IMR-90 (cell line): ENCODE data around the gene OLFM4. TPM values are rescaled to one million over a fixed set of nuclear protein-coding genes. Genes with fewer than 3 reads are reported as not detected.

Experiments used
- ATAC-seq: fragments of 200-7000 bp; cut with Tn5 transposase; 2 replicates; pipeline ENCODE4 v1.9.1; 2020; ENCODE audit warnings: low read depth, mild to moderate bottlenecking, moderate library complexity
- BruUV-seq: library from RNA; stranded (reverse); fragments of 400-500 nt; replicated peaks from 2 replicates; lab custom pipeline; 2021; lab: Mats Ljungman, UMichigan
- CTCF ChIA-PET: fragments of 300-600 bp; formaldehyde crosslinking; extraction: SDS; loops from one replicate; lab custom pipeline; 2021; ENCODE audit warnings: antibody characterized with exemption; lab: Yijun Ruan, JAX
- POLR2A ChIA-PET: fragments of 300-600 bp; sonication (Branson Sonifier 250); formaldehyde crosslinking; loops from one replicate; lab custom pipeline; 2022; ENCODE audit warnings: antibody characterized with exemption; ENCODE audit not compliant: unreplicated experiment; lab: Charles Lee
- DNase-seq: peaks from one replicate; pipeline ENCODE4 v3.0.0; 2013
- H2AFZ ChIP-seq: replicated peaks from 2 replicates; pipeline ENCODE3; 2013; ENCODE audit warnings: low read length, mild to moderate bottlenecking; ENCODE audit not compliant: poor library complexity
- H2AK5ac ChIP-seq: 2 replicates; pipeline ENCODE4 v1.6.1; 2013; ENCODE audit warnings: low read depth, low read length, inconsistent platforms
- H2AK9ac ChIP-seq: replicated peaks from 2 replicates; pipeline ENCODE3; 2013; ENCODE audit warnings: mild to moderate bottlenecking, low read depth, low read length, moderate library complexity; ENCODE audit not compliant: poor library complexity
- H2BK120ac ChIP-seq: 2 replicates; pipeline ENCODE4 v1.6.1; 2013; ENCODE audit warnings: low read depth, low read length, inconsistent platforms
- H2BK15ac ChIP-seq: 3 replicates; pipeline ENCODE4 v1.6.1; 2013; ENCODE audit warnings: low read depth, low read length, inconsistent platforms
- H2BK20ac ChIP-seq: 2 replicates; pipeline ENCODE4 v1.6.1; 2013; ENCODE audit warnings: low read depth, mild to moderate bottlenecking, inconsistent platforms, low read length, moderate library complexity
- H2BK5ac ChIP-seq: 2 replicates; pipeline ENCODE4 v1.6.1; 2013; ENCODE audit warnings: mild to moderate bottlenecking, low read depth, low read length, inconsistent platforms; ENCODE audit not compliant: poor library complexity, severe bottlenecking
- H3K14ac ChIP-seq: replicated peaks from 2 replicates; pipeline ENCODE4 v1.6.1; 2013; ENCODE audit warnings: low read depth, low read length, inconsistent platforms
- H3K18ac ChIP-seq: 2 replicates; pipeline ENCODE4 v1.6.1; 2013; ENCODE audit warnings: low read depth, low read length, control low read depth
- H3K23ac ChIP-seq: 2 replicates; pipeline ENCODE4 v1.6.1; 2013; ENCODE audit warnings: low read depth, low read length, inconsistent platforms
- H3K27ac ChIP-seq: 2 replicates; pipeline ENCODE4 v1.5.1; 2013; ENCODE audit warnings: mild to moderate bottlenecking, control low read depth, low read length; ENCODE audit not compliant: insufficient read depth
- H3K27me3 ChIP-seq: 2 replicates; pipeline ENCODE4 v1.6.1; 2013; ENCODE audit warnings: low read length; ENCODE audit not compliant: control insufficient read depth, insufficient read depth
- H3K36me3 ChIP-seq: 2 replicates; pipeline ENCODE4 v1.6.1; 2013; ENCODE audit warnings: low read length, mixed read lengths; ENCODE audit not compliant: control insufficient read depth, insufficient read depth
- H3K4ac ChIP-seq: 2 replicates; pipeline ENCODE4 v1.6.1; 2013; ENCODE audit warnings: low read depth, low read length, inconsistent platforms
- H3K4me1 ChIP-seq: 2 replicates; pipeline ENCODE4 v1.6.1; 2013; ENCODE audit warnings: low read length, mixed read lengths; ENCODE audit not compliant: control insufficient read depth, insufficient read depth
- H3K4me2 ChIP-seq: 2 replicates; pipeline ENCODE4 v1.6.1; 2013; ENCODE audit warnings: low read depth, mild to moderate bottlenecking, control low read depth, low read length, moderate library complexity
- H3K4me3 ChIP-seq: 2 replicates; pipeline ENCODE4 v1.5.1; 2013; ENCODE audit warnings: low read depth, mild to moderate bottlenecking, control low read depth, low read length, moderate library complexity; ENCODE audit not compliant: insufficient read depth
- H3K56ac ChIP-seq: 2 replicates; pipeline ENCODE4 v1.6.1; 2013; ENCODE audit warnings: low read length, inconsistent platforms; ENCODE audit not compliant: insufficient read depth; ENCODE audit errors: extremely low read depth
- H3K79me1 ChIP-seq, 2 experiments: 2 replicates each; pipeline ENCODE4 v1.6.1; 2013; ENCODE audit warnings: low read length in 2 of 2, inconsistent platforms in 1 of 2, low read depth in 1 of 2
- H3K9ac ChIP-seq: 2 replicates; pipeline ENCODE4 v1.6.1; 2013; ENCODE audit warnings: low read depth, low read length, control low read depth
- H3K9me1 ChIP-seq: 2 replicates; pipeline ENCODE4 v1.6.1; 2013; ENCODE audit warnings: low read length, inconsistent platforms; ENCODE audit not compliant: insufficient read depth
- H3K9me3 ChIP-seq: 2 replicates; pipeline ENCODE4 v1.6.1; 2013; ENCODE audit warnings: low read length; ENCODE audit not compliant: control insufficient read depth, insufficient read depth
- H4K20me1 ChIP-seq: 2 replicates; pipeline ENCODE4 v1.6.1; 2013; ENCODE audit warnings: low read length, inconsistent platforms; ENCODE audit not compliant: insufficient read depth
- H4K5ac ChIP-seq: 2 replicates; pipeline ENCODE4 v1.6.1; 2013; ENCODE audit warnings: mild to moderate bottlenecking, low read depth, low read length, control low read depth
- H4K8ac ChIP-seq, 2 experiments: 2 replicates each; pipeline ENCODE4 v1.6.1; 2013; ENCODE audit warnings: low read depth in 2 of 2, low read length in 2 of 2, control low read depth in 1 of 2, inconsistent platforms in 1 of 2
- H4K91ac ChIP-seq: 2 replicates; pipeline ENCODE4 v1.6.1; 2013; ENCODE audit warnings: low read depth, low read length, inconsistent platforms; ENCODE audit not compliant: insufficient read depth
- BHLHE40 ChIP-seq: fragments of 150-350 bp; IDR thresholded peaks from 2 replicates; pipeline ENCODE4 v1.6.1; 2016; ENCODE audit warnings: mild to moderate bottlenecking, low read depth, low read length
- CEBPB ChIP-seq: IDR thresholded peaks from 2 replicates; pipeline ENCODE4 v1.6.1; 2012; ENCODE audit warnings: low read depth, low read length, improper control_type of control experiment
- MAFK ChIP-seq: IDR thresholded peaks from 2 replicates; pipeline ENCODE4 v1.6.1; 2012; ENCODE audit warnings: low read depth, low read length, improper control_type of control experiment
- MAZ ChIP-seq: IDR thresholded peaks from 2 replicates; pipeline ENCODE4 v1.6.1; 2012; ENCODE audit warnings: low read depth, mild to moderate bottlenecking, low read length, improper control_type of control experiment, moderate library complexity, borderline replicate concordance
- MXI1 ChIP-seq: IDR thresholded peaks from 2 replicates; pipeline ENCODE4 v1.6.1; 2012; ENCODE audit warnings: low read depth, mild to moderate bottlenecking, low read length, moderate library complexity, borderline replicate concordance
- NFE2L2 ChIP-seq: fragments of 150-350 bp; IDR thresholded peaks from 2 replicates; pipeline ENCODE4 v1.6.1; 2016; ENCODE audit warnings: low read depth, mild to moderate bottlenecking, low read length
- POLR2A ChIP-seq: IDR thresholded peaks from 2 replicates; pipeline ENCODE4 v1.6.1; 2012; ENCODE audit warnings: mild to moderate bottlenecking, low read depth, low read length
- RAD21 ChIP-seq: IDR thresholded peaks from 2 replicates; pipeline ENCODE4 v1.6.1; 2012; ENCODE audit warnings: low read length, improper control_type of control experiment
- RCOR1 ChIP-seq: IDR thresholded peaks from 2 replicates; pipeline ENCODE4 v1.6.1; 2012; ENCODE audit warnings: mild to moderate bottlenecking, low read length, improper control_type of control experiment; ENCODE audit not compliant: insufficient replicate concordance
- RFX5 ChIP-seq: IDR thresholded peaks from 2 replicates; pipeline ENCODE4 v1.8.0; 2012; ENCODE audit warnings: low read depth, mild to moderate bottlenecking, low read length, moderate library complexity
- SMC3 ChIP-seq: fragments of 150-350 bp; IDR thresholded peaks from 2 replicates; pipeline ENCODE4 v1.6.1; 2016; ENCODE audit warnings: low read depth, mild to moderate bottlenecking, antibody characterized with exemption, low read length, moderate library complexity
- WGBS, 2 experiments: methylation state at CpG; one replicate each; pipeline versions ENCODE4 v1.1.5 to v1.1.7; 2013; ENCODE audit warnings: missing lambda C conversion rate in 2 of 2; ENCODE audit not compliant: insufficient read length in 1 of 2; ENCODE audit errors: extremely low coverage in 2 of 2; 5-methylcytosine and 5-hydroxymethylcytosine counted together
- dilution Hi-C: fragments of 300-500 bp; cut with HindIII; formaldehyde crosslinking; loops from one replicate; pipeline ENCODE4 v1.14.3; 2018; ENCODE audit warnings: low sequenced_read_pairs; ENCODE audit not compliant: unreplicated experiment
- in situ Hi-C: fragments of 300-500 bp; cut with MboI; formaldehyde crosslinking; loops from 3 replicates; pipeline ENCODE4 v1.14.3; 2019; ENCODE audit warnings: low sequenced_read_pairs, inconsistent platforms, mixed read lengths
- intact Hi-C: fragments of 100-400 bp; cut with micrococcal nuclease; formaldehyde crosslinking; loops from 2 replicates; pipeline ENCODE4 v1.10.0; 2022
- polyA plus RNA-seq, 3 experiments: library from polyadenylated mRNA; depleted of rRNA; stranded (reverse); fragments of >200 nt; gene quantifications; 2 replicates each; pipeline ENCODE4 v1.2.3, GENCODE V29; 2012; ENCODE audit warnings: low replicate concordance in 1 of 3
- total RNA-seq: library from RNA; depleted of rRNA; stranded (reverse); fragments of >200 nt; gene quantifications from 2 replicates; pipeline ENCODE4 v1.2.3, GENCODE V29; 2012
- TF ChIP-seq, protein P1 (sequence below): conservative IDR thresholded peaks from 2 replicates; pipeline ENCODE4 v1.5.1; 2012; ENCODE audit warnings: mild to moderate bottlenecking, low read depth, low read length, improper control_type of control experiment

Gene OLFM4
- total and polyA plus RNA-seq, 2 of the 4 experiments (the other 2 are of a cell fraction) = not detected

DNA sequence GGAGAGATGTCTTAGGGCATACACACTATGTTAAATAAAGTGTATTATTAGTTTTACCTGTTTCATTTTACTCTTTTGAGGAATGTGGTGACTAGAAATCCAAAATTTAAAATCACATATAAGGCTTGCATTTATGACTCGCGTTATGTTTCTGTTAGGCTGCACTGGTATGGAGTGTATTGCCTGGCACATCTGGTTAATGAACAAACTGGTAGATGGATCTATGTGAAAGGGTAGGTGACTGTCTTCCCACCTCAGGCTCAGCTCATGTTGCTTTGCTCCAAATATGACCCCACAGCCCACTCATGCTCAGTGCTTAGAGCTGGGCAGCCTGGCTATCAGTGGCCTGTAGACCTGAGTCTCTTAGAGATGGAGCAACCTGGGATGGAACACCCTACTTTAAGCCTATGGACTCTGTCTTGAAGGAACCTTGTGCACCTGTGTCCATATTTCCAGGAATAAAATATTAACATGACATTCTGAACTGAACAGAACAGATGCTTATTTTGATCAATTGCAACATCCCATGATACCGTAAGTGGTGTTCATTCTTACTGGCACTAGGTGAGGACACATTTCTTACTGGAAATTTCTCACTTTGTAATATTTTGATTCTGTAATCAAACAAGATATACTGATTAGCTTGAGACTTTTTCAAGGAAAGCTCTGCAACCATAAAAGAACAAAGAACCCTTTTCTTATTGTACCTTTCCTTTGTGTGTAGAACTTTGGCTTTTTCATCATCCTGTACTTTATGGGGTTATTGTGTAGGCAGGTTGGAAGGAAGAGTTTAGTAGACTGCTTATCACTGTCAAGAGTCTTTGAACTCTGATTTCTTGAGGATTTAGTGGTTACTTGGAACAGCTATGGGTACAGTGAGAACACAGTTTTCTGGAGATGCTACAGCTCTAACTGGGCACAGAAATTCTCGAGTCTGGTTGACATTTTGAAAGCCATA, 9.6 kb upstream of the OLFM4 start:
- CTCF ChIA-PET = no interaction called here
- ATAC-seq = no peak
- H2BK15ac ChIP-seq = no peak overlapping the region

More for the DNA sequence above, 9.6 kb upstream of the OLFM4 start:
- Histone ChIP-seq H3K9me3 (peaks cover 6% of the 10 kb centered on the region), H4K91ac (no peak overlapping the region), H3K79me1 (no peaks in the 10 kb centered on the region), H2BK5ac (no peak overlapping the region), H3K36me3 (no peaks in the 10 kb centered on the region), H4K5ac (no peak overlapping the region), H4K20me1 (no peaks in the 10 kb centered on the region), H3K27ac (no peak overlapping the region), H3K4me2 (no peak overlapping the region), H3K56ac (no peak overlapping the region), H2AK5ac (no peak overlapping the region), H3K27me3 (no peaks in the 10 kb centered on the region), H3K4me1 (no peaks in the 10 kb centered on the region), H4K8ac (no peak overlapping the region), H3K23ac (no peak overlapping the region), H3K4ac (no peak overlapping the region), H3K14ac (no peak overlapping the region), H3K9ac (no peak overlapping the region), H3K4me3 (no peak overlapping the region), H2BK20ac (no peak overlapping the region), H2BK120ac (no peak overlapping the region), H3K18ac (no peak overlapping the region), H2AK9ac (no peak overlapping the region), H3K9me1 (no peaks in the 10 kb centered on the region), H2AFZ (no peak overlapping the region)
- 0% methylated on average over 1 of the region's 4 CpGs; no CpG with 5 or more reads in 1 of the 2 experiments for WGBS, 2 experiments
- DNase-seq = no peak
- in situ Hi-C loops (no loop called here), intact Hi-C loops (no loop called here), dilution Hi-C loops (no loop called here)
- POLR2A ChIA-PET = no interaction called here
- TF ChIP-seq MXI1 = no peak
- TF ChIP-seq POLR2A = no peak
- TF ChIP-seq RAD21 = no peak
- TF ChIP-seq CEBPB = no peak
- no peak for TF ChIP-seq SMC3
- TF ChIP-seq, protein P1, sequence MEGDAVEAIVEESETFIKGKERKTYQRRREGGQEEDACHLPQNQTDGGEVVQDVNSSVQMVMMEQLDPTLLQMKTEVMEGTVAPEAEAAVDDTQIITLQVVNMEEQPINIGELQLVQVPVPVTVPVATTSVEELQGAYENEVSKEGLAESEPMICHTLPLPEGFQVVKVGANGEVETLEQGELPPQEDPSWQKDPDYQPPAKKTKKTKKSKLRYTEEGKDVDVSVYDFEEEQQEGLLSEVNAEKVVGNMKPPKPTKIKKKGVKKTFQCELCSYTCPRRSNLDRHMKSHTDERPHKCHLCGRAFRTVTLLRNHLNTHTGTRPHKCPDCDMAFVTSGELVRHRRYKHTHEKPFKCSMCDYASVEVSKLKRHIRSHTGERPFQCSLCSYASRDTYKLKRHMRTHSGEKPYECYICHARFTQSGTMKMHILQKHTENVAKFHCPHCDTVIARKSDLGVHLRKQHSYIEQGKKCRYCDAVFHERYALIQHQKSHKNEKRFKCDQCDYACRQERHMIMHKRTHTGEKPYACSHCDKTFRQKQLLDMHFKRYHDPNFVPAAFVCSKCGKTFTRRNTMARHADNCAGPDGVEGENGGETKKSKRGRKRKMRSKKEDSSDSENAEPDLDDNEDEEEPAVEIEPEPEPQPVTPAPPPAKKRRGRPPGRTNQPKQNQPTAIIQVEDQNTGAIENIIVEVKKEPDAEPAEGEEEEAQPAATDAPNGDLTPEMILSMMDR = no peak
- TF ChIP-seq BHLHE40 = no peak
- TF ChIP-seq RCOR1 = no peak
- TF ChIP-seq MAFK = no peak
- no peak for TF ChIP-seq RFX5
- TF ChIP-seq MAZ = no peak
- TF ChIP-seq NFE2L2 = no peak
- no TSS peak for BruUV-seq
